GM18502 (cell line): ENCODE results near the gene S100A3.

Experiments
- ATAC-seq: cut with Tn5 transposase; IDR thresholded peaks from one replicate; pipeline ENCODE4 v1.9.1; 2021; ENCODE audit warnings: mild to moderate bottlenecking; ENCODE audit not compliant: unreplicated experiment, poor library complexity

S100A3 gene

GRCh38 chr1:153515504-153516394, 33.3 kb downstream of the S100A3 start:
- ATAC-seq: no peak

- no peak for ATAC-seq
These were observed 35.4 kb downstream of the S100A3 start for GRCh38 chr1:153513666-153514065.

GRCh38 chr1:153513023-153513422, 36.0 kb downstream of the S100A3 start:
- no peak for ATAC-seq

DNA sequence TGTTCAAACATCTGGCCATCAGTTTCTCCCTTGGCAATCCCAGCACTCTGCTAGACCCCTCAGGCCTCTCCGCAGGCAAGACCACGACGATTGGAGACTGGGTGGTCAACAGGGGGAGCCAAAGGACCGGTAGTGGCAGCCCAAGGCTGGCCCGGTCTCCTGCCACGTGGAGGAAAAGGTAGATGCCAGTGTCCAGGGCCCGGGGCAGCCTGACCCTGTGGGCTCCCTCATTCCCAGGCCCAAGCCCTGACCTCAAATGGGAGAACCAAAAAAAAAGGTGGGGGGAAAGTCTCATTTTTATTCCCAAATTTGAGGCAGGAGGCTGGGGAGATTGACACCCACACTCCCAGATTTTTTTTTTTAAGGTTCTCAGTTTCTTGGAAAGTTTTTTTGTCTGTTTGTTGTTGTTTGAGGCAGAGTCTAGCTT, 38.1 kb downstream of the S100A3 start:
- no peak for ATAC-seq

DNA sequence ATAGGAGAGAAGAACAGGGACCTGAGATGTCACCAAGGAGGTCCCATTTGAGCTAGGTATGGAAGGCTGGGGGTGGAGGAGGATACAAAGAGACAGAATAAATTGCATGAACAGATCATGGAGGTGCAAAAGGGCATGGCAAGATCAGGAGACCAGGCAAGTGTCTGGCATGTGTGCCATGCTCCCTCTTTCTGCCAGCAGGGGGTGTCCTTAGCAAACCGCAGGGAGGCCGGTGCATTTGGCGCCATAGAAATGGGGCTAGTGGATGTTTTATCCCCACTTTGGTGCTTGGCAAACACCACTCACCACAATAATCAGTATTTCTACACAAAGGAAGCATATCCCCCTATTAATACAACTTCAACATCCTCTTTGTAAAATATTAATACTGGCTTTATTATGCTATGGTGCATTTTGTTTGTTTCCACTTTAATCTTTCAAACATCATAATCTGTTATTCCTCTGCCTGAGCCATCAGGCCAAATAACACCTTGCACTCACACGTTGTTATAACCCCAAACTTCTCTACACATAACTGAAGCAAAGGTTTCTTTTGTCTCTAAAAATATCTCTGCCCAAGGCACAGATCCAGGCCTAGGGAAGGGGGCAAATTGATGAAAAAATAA, 39.2 kb downstream of the S100A3 start:
- no peak for ATAC-seq

GRCh38 chr1:153509036-153509435, 40.0 kb downstream of the S100A3 start:
- no peak for ATAC-seq

DNA sequence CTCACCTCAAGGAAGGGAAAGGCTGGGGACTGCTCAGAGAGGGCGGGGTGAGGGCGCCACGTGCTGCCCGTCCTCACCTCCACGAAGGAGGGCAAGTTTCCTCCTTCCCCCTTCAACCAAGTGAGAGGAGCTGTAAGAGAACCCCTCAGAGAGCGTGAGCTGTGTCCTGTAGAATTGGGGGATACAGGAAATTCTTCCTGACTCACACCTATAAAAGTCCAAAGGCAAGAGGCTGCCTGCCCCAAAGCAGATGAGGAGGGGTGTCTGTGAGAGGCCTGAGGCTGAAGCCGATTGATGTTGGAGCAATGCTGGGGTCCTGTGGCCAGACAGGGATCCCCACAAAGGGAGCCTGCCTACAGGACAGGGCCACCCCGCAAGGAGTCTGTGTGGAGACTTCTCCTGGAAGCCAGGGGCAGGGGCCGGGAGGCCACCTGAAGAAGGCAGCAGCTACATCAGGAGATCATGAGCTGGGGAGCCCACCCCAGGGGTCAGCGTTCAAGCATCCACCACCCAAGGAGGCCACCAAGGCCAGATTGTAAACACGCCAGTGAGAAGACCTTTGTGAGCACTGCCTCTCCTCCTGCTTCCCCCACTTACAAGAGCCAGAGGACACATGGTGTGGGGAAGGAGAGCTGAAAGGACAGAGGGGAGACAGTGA, 41.0 kb downstream of the S100A3 start:
- no peak for ATAC-seq

DNA sequence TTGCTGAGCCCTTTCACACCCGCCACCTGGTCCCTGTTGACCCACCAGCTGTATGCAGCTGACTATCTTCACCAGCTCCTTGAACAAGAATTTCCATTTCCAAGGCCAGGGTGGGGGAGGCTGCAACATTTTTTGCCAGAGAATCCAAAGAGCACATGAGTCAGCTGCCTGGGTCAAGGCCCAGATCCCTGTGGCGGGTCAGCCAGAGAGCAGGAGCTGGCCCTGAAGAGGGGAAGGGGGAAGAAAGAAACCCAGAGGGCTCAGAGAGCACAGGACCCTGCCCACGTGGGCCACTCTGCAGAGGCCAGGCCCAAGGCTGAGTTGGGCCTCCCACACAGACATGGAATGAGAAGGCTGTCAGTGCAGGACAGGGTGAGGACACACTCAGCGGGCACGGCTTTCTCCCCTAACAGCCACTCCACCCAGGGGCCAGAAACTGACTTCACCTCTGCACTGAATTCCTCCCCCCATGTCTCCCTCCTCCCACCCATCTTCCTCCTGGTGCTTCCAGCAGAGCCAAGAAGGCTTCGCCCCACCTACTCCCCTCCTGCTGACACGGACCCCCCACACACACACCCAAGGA, 42.1 kb downstream of the S100A3 start:
- ATAC-seq: no peak

DNA sequence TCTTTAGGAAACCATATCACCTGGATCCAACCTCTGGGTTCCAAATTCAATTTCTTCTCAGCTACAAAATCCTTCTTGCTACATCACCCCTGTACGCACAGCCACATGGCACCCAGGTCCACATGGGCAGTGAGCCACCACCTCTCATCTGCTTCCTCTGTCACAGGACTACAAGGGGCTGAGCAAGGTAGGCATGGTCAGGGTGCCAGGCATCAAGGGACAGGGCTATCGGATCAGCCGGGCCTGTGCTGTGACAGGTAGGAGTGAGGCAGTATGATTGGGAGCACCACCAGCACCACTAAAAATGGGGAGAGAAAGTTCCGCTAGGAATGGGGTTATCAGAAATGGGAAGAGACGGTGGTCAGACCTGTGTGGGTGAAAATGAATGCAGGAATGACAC, 42.7 kb downstream of the S100A3 start:
- no peak for ATAC-seq

DNA sequence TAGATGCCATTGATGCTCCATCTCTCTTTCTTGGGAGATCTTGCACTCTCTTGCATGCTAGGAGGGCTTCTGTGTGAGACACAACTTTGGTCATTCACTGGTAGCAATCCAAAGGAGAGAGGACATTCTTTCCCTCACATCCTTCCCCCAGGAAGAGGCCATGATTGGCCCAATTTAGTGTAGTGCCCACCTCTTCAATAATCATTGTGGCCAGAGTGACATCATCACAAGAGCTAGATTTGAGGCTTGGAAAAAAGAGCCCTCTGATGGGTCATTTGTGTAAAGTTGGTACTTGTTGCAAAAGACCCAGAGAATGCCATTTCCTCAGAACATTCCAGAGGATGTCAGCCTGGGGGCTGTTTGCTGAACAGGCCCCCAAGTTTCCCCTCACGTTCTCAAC, 43.5 kb downstream of the S100A3 start:
- no peak for ATAC-seq

- ATAC-seq: no peak
These were observed 45.3 kb downstream of the S100A3 start for GRCh38 chr1:153503766-153504165.

DNA sequence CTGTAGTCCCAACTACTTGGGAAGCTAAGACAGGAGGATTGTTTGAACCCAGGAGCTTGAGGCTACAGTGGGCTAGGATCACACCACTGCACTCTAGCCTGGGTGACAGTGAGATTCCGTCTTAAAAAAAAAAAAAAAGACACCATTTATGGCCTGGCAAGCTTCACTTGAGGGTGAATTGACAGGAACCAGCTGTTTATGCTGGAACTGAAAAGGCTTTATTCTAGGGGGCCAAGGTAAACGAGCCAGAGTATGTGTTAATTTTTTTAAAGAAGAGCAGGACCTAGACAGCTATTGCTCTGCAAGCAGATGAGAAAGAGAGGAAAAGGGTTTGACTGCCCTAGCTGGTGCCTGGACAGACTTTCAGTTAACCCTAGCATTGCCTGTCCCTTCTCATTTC, 50.3 kb downstream of the S100A3 start:
- no peak for ATAC-seq
